HG03196 (cell line): ENCODE data around the gene TOB1.
"Not testable (repeated sequence)": the region's sequence is repeated elsewhere in the genome, so short reads cannot be mapped to it uniquely, and the experiment has no call there.

Experiments
- ATAC-seq: cut with Tn5 transposase; IDR thresholded peaks from one replicate; pipeline ENCODE4 v1.9.1; 2021; ENCODE audit not compliant: unreplicated experiment

Gene TOB1

GRCh38 chr17:50898369-50899004, 32.3 kb upstream of the TOB1 start:
- ATAC-seq, result no peak

DNA sequence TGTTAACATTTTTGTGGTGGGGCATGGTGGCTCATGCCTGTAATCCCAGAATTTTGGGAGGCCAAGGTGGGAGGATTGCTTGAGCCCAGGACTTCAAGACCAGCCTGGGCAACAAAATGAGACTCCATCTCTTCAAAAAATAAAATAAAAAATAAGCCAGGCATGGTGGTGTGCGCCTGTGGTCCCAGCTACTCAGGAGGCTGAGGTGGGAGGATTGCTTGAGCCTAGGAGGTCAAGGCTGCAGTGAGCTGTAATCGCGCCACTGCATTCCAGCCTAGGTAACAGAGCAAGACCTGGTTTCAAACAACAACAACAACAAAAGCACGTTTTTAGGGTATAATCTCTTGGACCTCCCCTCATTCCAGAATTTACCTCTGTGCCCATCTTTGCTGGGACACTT, 28.4 kb upstream of the TOB1 start:
- ATAC-seq, result not testable (repeated sequence)

DNA sequence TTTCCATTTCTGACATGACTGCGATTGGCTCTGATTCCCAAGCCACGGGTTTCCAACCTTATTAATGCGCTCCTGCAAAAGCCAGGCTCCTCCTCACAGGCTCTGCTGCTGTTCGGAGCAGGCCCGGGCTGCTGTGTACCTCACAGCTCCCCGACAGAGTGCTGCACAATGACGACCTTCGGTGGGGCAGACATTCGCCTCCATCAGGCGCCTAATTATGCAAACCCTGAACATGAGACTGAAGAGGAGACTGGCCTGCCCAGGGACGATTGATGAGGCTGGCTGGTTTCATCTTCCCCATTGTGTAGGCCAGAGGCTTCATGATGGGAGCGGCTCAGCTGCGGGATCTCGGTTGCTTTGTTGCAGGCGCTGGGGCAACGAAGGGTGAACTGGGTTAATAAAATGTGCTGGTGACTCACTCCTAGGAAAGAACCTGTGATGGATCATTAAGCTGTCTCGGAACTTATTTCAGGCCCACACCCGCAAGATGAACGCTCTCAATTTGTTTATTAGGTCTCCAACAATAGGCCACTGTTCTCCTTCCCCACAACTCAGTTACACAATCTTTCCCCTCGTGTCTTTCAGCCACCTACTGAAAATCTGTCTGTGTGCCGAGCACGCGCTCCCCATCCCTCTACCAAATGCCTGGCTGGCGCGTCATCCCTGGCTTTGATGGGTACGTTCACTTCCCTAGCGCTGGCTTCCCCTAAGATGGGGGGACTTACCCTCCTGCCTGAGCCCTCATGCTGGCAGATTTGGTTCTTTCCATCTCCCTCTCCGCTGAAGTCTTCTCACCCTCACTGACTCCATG, 27.2 kb upstream of the TOB1 start:
- ATAC-seq, result no peak

- no peak for ATAC-seq
These were observed 26.1 kb upstream of the TOB1 start for GRCh38 chr17:50892101-50892776.

DNA sequence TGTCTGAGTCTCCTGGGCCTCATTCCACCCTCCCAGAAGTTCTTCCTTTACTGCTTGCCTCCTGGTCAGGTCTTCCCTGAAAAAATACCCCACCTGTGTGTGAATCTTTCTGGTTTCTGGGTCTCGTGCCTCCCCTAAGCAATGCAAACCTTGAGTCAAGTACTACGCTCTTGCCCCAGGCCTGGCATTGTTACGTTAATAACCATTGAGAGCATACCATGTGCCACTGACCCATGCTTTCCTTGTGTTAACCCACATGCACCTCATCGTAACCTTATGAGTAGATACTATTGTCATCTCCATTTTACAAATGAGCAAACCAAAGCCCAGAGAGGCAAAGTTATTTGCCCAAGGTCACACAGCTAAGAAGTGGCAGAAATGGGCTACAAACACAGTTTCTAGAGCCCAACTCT, 25.4 kb upstream of the TOB1 start:
- no peak for ATAC-seq

- no peak for ATAC-seq
These were observed 24.7 kb upstream of the TOB1 start for GRCh38 chr17:50890675-50891516.

- ATAC-seq, result no peak
These were observed 23.5 kb upstream of the TOB1 start for GRCh38 chr17:50889528-50890118.

DNA sequence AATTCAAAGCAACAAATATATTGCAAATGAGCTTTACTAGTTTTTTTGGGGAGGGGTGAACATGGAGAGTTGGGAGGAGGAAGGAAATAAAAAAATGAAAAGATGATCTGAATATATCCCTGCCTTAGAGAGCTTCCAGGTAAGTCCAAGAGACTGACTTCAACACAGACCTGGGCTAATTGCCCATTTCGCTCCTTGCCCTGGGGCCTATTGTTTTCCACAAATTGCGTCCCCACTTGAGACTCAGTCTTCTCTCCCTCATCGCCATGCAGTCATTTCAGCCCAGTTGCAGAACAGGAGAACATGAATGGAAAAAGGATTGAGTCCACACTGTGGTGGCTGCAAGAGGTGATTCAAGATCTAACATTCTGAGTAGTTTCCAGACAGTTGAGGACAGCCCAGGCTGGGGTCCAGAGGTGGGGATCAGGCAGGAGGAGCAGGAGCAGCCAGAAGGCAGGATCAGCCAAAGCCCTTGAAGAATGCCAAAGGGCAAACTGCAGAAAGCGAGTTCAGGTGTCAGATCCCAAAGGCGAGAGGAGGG, 21.6 kb upstream of the TOB1 start:
- ATAC-seq, result no peak

- no peak for ATAC-seq
These were observed 18.5 kb upstream of the TOB1 start for GRCh38 chr17:50884439-50885311.

DNA sequence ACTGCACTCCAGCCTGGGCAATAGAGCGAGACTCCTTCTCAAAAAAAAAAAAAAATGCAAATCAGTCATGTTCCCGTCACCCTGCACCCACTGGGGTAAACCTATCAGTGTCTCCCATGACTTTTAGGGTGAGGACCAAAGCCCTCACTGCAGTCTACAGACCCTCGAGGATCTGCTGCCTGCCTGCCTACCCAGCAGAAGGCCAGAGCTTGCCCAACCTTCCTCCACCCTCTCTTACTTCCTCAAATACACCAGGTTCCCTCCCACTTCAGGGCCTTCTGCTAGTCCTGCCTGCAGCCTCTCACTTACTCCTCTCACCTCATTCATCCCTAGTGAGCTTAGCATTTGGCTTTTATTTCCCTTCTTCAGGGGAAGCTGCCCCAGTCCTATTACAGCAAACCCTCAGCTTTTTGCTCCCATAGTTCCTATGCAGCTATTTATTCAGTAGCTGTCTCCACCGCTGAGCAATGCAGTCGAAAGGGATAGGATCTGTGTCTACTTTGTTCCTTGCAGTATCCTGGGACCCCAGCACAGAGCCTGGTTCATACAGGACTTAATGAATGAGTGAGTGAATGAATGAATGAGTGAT, 17.8 kb upstream of the TOB1 start:
- ATAC-seq, result no peak

DNA sequence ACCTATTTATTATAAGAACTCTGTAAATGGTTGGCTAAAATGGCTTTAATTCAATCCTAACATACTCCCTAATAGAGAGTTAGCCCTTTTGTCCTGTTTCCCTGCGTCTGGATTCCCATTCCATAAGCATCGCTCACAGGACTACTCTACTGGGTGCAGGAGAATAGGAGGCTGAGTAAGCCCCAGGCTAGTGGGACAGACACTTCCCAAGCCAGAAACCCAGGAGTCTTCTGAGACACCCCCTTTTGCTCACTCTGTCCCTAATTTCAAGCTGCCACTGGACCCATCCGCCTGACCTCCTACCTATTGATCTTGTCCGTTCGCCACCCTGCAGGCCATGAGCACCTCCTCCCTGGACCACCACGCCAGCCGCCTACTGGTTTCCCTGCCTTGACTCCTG, 16.7 kb upstream of the TOB1 start:
- no peak for ATAC-seq

GRCh38 chr17:50881182-50881581, 15.0 kb upstream of the TOB1 start:
- ATAC-seq, result no peak

DNA sequence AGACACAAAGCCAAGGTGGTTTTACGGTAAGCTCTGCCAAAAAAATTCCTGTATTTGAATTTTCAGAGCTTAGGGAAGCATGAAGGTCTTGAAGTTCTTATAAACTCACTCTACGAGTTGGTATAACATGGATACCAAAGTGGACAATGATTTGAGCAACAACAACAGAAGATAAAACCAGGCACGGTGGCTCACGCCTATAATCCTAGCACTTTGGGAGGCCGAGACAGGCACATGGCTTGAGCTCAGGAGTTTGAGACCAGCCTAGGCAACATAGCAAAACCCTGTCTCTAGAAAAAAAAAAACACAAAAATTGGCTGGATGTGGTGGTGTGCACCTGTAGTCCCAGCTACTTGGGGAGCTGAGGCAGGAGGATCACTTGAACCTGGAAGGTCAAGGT, 12.9 kb upstream of the TOB1 start:
- no peak for ATAC-seq

- ATAC-seq, result no peak
These were observed 11.7 kb upstream of the TOB1 start for GRCh38 chr17:50877838-50878237.

DNA sequence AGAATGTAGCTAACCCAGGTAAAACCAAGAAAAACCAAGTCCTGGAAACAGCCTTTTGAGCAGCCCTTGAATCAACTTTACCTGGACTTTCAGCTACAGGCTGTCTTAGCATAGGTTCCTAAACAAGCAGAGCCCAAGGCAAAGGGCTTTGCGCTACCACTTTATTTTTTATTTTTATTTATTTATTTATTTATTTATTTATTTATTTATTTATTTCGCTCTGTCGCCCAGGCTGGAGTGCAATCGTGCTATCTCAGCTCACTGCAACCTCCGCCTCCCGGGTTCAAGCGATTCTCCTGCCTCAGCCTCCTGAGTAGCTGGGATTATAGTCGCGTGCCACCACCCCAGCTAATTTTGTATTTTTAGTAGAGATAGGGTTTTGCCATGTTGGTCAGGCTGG, 10.9 kb upstream of the TOB1 start:
- not testable (repeated sequence) for ATAC-seq

- ATAC-seq, result no peak
These were observed 8.9 kb upstream of the TOB1 start for GRCh38 chr17:50875074-50875473.

DNA sequence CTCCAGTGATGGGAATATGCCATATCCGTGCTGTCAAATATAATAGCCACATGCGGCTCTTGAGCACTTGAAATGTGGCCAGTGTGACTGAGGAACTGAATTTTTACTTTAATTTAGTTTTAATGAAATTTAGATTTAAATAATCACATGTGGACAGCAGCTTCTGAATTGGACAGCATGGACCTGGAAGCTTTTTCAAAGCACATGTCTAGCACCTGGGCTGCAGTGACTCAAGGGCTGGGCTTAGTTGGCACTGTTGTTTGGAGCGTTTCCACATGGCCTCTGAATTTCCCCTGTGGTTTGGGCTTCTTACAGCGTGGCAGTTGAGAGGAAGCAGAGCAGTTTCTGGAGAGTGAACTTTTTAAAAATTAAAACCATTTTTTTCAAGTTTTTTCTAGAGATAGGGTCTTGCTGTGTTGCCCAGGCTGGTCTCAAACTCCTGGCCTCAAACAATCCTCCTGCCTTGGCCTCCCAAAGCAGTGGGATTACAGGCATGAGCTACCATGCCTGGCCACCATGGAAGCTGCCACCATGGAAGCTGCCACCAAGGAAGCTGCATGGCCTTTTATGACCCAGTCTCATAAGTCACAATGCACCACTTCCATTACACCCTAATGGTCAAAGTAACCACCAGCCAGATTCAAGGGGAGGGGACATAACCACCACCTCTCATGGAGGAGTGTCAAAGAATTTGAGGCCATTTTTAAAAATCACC, 6.7 kb upstream of the TOB1 start:
- no peak for ATAC-seq

DNA sequence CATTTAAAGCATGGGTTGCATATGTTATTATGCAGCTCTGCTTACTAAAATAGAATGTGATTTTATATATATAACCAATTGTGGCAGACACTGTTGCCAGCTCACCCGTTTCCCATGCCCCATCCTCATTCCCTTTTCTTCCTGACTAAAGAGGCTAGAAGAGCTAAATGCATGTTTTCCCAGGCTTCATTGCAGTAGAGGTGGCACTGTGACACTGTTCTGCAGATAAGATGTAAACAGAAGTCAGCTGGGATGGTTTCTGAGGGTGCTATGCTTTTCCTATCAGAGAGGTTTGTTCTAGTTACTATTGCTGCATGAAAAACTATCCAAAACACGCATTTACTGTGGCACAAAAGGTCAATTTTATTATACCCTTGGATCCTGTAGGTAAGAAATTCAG, 5.7 kb upstream of the TOB1 start:
- ATAC-seq, result no peak

DNA sequence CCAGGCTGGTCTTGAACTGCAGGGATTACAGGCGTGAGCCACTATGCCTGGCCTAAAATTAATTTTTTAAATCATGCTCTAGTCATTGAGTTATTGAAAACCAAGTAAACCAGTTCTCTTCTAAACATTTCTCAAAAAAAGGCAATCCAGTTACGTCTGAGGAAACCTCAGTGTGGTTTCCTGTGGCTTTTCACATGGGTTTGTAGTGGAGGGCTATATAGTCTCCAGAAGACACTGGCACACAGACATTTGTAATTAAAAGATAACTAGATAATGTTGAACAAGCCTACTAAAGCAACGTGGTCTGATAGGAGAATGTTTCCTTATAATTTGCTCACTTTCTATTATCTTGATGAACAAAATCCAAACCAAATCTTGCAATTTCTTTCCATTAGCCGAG, 5.2 kb upstream of the TOB1 start:
- no peak for ATAC-seq
